AG08395 (cell line): Measurements from ENCODE around the gene ALPK1.
"Not testable (repeated sequence)": the region's sequence is repeated elsewhere in the genome, so short reads cannot be mapped to it uniquely, and the experiment has no call there.

ENCODE experiments used
- DNase-seq: peaks from one replicate; pipeline ENCODE4 v3.0.0; 2012; ENCODE audit warnings: mixed read lengths, low spot score

The ALPK1 gene

DNA sequence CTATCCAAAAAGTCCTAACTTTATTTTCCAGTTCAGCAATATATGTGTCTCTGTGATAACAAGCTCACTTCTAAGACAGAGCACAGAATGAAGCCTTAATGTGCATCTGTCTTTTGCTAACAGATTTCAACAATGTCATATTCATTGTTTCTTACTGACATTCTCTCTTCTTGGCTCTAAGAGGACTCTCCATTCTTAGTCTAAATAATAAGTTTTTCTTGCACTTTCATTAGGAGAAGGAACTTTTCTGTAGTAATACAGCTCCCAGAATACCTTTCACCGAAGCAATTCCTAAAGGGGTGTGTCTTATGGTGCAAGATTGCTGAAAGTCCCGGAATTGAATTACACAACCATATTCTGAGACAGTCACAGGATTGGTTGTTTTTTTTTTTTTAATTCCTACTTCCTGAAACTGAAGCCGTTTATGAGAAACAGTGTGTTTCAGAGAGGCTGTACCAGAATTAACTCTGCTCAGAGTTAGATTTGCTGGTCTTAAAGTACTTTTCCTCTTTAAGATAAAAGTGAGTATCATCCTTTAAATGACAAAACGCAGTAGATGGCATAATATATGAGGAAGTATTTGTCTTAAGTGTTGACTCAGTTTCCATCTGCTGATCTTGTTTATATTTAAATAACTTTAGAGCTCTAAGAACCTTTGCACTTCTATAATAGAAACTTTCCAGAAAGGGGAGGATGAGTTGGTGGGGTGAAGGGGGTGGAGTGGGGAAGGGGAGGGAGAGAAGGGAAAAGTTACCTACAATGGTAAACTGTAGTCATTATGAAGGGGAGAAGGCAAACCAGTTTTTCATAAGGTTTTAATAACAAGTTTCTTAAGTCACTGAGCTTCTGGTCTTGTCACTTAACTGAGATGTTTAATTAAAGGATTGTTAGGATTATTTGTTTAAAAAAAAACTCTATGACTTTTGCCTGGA is at the start of gene ALPK1:
Gene ALPK1, plus strand, starts transcription at position 421 of the 932 bp plus-strand sequence.
- peak; percentile 92 for DNase-seq

DNA sequence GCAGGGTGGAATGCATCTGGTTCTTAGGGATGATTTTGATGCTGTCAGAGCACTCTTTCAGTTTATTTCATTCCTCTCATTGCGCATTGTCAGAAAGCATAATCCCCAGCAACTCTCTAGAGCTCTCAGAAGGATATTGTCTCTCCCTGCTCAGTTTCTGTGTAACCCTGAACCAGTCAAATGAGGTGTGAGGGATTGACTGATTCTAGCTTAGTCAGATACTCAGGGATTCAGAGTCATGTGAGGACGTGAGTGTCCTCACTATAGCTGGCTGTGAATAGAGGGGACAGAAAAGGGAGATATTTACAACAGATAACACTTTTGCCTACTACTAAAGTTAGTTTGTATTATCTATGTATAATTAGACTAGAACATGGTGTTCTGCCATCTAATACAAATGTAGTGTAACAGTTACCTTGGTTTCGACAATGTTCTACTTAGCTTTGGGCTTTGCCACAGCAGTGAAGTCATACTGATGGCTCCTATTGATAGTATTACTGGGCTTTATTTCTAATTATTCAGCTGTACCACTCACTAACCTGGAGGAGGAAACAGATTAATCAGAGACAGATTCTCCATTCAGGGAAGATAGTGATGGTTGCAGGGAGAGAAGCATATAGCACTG is 46.0 kb upstream of the ALPK1 start:
- no peak for DNase-seq

DNA sequence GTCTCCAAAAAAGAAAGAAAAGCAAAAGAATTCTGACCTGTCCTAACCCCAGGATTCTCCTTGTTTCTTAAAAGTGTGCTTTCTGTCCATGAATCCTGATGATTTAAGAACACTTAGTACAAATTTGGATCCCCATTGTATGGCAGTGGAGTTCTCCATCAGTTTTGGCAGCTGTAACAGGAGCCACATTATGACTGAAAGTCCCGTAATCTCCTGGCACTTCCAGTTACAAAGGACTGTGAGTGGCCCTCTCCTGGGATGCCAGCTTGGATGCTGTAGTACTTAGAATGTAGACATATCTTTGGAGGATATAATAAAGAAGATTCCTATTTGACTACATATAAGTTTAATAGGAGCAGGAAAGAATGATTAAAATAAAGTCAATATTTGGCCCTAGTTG is 44.9 kb upstream of the ALPK1 start:
- DNase-seq, result no peak

DNA sequence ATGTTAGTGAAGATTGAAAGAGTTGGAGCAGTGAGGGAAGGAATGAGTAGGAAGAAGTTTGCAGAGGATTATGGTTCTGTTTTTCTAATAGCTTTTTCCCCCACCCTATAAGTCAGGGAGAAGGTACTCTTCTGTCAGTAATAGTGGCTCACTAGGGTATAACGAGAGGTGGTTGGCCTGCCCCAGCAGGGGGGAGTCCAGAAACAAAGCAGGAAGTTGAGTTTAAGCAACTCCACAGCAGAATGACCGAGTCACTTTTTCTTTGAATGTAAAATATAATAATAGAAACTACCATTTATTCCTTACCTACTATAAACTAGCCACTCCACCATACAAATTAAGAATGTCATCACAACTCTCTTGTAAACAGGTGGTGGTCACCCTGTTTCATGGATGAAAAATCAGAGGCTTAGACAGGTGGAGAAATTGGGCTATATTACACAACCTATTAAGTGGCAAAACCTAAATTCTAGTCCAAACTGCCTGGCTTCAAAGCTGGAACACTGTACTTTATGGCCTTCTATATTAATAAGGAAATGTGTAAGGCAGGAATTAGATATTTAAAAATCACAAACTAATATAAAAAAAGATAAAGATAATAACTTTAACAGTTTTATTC is 43.7 kb upstream of the ALPK1 start:
- DNase-seq, result no peak

DNA sequence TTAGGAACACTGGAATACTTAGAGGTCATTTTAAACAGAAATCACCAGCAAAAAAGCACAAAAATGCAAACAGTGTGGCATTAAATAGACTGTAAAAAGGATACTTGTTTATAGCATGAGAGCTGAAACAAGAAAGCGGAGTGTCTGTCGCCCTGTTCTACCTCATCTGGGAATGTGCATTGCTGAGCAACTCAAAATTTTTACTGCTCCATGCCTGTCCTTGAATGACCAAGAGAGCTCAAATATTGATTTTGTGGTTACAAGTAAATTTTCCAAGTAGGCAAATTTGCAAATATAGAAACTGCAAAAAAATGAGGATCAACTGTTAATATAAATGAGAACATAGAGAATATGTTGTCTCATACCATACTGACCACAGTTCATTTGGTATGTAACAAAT is 40.1 kb upstream of the ALPK1 start:
- DNase-seq, result no peak

DNA sequence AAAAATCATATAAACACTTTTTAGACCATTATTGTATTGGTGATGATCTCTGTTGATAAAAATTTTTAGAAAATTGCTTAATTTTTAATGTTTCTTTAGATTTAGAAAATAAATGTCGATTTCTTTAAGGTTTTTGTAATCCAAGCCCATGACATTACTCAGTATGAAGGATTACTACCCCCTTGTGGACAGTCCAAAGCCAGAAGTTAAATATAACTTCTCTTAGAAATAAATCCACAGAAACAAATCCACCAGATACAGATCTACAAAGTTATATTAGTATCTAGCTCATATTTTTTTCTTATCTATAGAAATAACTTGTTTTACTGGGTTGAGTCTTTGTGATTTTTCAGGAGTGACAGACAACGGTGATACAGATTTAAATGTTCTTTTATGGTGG is 30.3 kb upstream of the ALPK1 start:
- DNase-seq, result peak; percentile 34

DNA sequence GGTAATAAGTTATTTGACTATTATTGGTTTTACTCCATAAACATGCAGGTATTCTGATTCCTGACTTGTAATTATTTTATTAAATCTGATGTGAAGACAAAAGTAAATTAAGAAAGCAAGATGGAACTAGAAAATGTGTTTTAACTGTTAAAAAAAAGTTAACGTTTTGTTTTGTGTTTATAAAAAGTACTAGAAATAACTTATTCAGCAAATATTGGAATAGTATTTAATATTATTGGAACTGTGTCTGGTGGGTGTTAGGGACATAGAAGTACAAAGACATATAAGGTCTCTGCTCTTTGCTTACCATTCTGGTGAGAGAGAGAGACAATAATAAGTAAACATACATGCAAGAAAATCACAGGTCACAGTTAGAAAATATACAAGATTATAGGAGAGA is 27.1 kb upstream of the ALPK1 start:
- no peak for DNase-seq

DNA sequence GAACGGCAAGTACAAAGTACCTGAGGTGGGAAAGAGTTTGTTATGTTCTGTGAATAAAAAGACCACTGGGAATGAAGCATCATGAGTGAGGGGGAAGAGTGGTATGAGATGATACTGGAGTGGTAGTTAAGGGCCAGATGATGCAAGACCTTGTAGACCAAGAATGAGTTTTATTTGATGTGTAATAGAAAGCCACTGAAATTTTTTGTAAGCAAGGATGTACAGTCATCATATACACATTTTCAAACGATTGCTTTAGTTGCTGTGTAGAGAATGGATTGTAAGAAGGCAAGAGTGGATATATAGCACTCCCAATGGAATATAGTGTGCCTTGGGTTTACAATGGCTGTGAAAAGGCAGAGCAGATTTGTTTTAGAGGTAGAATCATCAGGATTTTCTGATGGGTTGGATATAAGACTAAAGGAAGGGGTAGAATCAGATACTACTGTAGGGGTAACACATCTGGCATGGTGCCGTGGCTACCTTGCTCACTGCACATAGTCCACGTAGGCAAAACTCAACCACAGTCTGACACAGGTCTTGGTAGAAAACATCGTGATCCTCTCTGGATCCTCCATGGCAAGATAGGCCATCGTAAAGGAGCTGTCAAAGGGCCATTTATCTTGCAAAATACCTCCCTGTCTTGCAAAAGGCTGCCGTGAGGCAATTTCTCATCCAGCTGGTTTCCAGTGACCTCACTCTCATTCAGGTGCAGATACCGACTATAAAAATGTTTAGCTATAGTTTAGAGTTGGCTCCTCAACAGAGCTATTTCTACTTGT is 26.3 kb upstream of the ALPK1 start:
- peak; percentile 47 for DNase-seq

DNA sequence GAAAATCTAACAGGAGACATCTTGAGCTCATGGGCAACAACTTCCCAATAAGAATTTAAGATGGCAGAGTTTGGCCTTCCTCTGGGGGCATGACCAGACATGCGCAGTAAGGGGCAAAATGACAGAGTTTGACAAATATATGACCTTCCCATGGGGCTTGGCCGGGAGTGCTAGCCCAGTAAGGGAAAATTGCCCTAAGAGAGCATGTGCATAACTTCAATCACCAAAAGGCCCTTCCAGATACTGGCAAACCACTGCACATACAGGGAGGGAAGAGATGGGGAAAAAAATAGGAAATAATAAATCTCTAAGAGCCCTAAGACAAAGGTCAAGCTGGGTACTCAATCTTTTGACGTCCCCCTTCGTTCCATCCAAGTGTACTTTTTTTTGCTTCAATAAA is 24.9 kb upstream of the ALPK1 start:
- no peak for DNase-seq

DNA sequence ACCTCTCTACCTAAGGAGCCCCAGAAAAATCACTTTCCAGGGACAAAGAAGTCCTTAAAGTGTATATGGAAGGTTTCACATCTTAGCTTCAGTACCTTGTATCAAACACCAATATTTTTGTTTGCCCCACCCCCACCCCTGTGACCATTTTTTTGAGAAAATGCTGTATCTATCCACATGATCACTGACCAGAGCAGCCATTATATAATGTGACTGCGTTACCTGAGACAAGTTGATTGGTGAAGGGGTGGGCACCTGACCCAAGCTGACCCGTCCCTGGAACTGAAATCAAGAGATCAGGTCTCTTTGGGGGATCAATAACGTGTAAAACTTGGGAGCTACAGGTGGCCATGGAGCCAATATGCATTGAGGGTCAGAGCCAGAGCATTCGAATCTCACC is 22.2 kb upstream of the ALPK1 start:
- DNase-seq, result no peak

DNA sequence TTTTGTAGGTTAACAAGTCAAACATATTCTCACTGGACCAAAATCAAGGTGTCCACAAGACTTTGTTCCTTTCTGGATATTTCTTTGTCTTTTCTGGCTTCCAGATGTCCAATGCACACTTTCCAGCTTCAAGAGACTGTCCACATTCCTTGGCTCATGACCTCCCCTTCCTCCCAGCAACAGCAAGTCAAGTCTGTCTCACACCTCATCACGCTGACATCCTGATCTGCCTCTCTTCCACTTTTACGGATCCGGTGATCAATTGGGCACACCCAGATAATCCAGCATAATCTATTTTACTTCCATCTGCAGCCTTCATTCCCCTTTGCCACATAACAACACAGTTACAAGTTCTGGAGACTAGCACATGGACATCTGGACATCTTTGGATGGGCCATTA is 21.1 kb upstream of the ALPK1 start:
- DNase-seq, result no peak

DNA sequence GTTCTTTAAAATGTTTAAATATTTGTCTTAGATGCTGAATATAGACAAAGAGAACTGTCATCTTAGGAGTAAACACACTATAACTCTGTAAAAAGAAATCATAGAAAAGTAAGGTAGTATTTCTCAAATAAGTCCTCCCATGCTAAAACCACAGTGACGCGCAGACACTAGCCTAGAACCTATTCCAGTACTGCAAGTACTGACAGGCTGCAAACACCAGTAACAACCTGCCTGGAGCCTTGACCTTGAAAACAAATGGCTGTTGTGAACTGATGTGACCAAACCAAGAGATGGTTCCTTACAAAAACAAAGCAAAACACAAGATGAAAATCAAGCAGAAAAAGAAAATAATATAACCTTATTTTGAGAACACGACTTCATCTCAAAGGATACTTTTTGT is 19.9 kb upstream of the ALPK1 start:
- DNase-seq, result no peak

DNA sequence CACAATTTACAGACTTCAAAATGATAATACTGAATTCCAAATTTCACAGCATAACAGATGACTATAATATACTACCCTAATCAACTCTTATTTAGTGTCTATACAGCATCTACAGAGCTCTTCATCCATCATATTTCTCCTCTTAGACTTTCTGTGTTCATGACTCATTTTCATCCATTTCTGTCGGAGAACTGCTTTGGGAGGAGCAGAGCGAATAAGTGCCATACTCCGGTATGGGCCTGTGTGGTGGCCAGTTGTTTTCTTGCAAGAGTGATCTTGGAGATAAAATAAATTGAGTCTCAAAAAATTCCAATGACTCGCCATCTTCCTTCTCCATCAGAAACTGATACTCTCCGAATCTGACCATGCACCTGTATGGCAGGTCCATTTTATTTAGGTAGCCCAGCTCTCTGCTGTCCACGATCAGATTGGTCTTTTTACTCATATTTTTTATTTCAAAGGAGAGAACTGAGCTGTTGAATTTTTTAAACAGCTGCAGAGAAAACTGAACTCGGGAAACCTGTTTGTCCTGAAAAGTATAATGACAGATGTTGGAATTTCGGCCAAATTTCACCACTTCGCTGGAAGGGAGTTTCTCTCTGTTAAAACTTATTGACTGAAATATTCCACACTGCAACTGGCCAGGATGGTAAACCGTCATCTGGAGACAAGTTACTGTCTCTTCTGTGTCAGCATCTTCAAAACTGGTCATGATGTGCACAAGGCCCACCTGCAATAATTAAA is 19.3 kb upstream of the ALPK1 start:
- DNase-seq, result no peak

DNA sequence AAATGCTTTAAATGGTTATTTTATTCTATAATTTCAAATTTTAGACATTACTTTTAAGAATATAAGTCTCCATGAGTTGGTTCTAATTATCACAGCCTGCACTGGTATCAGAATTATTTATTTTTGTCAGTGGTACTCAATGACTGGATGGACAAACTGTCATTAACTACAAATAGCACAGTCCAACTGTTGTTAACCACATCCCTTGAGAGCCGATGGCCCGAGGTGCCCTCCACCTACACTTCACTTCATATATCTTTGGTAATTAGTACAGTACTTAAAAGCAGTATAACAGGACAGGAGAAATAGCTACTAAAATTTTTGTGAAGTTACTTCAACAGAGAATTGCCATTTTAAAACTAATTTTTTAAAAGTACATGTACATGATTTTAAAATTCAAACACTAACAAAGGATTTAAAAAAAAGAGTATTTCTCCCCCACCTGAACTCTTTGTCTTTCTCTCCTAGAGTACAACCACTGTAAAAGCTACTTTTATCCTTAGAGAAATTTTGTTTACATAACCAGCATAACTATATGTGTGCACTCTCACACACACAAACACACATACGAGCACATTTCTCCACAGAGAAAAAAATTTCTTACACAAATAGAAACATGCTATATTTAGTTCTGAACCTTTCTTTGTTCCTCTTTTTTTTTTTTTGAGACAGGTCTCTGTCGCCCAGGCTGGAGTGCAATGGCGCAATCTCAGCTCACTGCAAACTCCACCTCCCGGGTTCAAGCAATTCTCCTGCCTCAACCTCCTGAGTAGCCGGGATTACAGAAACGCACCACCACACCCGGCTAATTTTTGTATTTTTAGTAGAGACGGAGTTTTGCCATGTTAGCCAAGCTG is 17.9 kb upstream of the ALPK1 start:
- DNase-seq, result no peak

DNA sequence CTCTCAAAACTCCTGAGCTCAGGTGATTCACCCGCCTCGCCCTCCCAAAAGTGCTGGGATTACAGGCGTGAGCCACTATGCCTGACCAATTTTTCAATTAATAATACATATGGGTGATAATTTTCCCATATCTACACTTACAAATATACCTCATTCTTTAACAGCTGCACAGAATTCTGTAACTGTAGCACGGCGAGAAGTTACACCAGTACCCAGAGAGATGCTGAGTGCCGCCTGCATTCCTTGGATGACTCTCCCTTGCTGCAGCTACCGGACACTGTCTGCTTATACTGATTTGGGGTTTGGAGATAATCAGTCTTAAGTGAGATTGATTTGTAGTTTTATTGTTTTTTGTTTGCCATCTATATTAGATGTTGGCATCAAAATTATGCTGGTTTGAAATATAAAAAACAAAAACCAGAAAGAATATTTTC is 17.3 kb upstream of the ALPK1 start:
- DNase-seq, result no peak

DNA sequence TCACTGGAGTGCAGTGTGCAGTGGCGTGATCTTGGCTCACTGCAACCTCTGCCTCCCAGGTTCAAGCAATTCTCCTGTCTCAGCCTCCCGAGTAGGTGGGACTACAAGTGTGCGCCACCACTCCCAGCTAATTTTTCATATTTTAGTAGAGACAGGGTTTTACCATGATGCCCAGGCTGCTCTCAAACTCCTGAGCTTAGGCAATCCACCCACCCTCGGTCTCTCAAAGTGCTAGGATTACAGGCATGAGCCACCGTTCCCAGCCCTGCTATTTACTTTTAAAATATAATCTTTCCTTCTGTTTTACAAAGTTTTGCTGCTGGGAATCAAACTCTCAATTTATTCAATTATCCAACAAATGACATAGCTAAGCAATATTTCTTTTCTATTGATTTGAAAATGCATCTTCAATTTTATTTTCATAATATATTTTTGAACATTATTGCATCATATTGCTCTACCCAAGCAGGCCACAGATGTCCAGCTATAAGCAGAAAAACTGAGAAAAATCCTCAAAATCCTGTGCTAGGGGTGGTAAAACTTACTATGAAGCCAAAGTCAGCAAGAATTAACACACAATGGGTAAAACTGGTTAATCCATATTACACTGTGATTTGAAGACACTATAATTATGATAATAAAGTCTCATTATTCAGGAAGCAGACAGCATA is 16.6 kb upstream of the ALPK1 start:
- DNase-seq, result no peak

DNA sequence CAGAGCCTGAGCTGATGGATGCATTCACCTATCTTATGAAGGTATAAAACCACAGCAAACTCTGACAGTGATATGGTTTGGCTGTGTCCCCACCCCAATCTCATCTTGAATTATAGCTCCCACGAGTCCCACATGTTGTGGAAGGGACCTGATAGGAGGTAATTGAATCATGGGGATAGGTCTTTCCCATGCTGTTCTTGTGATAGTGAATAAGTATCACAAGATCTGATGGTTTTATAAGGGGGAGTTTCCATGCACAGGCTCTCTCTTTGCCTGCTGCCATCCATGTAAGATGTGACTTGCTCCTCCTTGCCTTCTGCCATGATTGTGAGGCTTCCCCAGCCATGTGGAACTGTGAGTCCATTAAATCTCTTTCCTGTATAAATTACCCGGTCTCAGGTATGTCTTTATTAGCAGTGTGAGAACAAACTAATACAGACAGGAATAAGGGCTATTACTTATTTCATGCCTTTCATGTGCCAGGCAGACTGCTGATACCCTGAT is 15.2 kb upstream of the ALPK1 start:
- not testable (repeated sequence) for DNase-seq

DNA sequence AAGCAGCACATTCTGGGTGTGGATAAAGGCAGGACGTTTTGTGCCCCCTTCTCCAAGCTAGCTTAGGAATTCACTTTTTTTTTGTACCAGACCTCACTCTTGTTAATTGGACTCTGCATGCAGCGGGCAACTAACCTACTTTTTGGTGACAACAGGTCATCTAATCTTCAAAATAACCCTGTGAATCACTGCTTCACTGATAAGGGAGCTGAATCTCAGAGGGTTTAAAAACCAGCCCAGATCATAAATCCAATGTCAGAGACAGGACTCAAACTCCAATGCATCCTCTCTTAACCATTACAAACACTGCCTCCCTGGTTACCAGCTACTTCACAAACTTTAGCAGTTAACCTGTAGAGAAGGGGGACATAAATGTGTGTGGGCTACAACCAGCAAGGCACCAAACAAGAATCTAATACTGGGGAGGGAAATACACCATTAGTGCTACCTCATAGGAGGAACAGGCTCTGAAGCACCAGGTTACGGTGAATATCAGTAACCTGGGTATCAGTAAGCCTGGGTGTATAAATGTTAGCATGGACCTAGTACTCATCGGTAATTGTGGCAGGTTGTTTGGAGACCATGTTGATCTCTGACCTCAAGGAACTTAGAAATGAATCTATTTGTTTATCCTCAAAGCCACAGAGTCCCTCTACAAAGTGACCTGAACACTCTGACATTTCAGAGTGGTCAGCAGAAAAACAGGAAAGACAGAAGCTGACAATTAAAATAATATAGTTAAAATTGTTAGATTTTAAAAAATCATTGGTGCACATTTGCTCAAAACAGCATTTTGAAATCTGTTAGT is 14.1 kb upstream of the ALPK1 start:
- DNase-seq, result no peak

DNA sequence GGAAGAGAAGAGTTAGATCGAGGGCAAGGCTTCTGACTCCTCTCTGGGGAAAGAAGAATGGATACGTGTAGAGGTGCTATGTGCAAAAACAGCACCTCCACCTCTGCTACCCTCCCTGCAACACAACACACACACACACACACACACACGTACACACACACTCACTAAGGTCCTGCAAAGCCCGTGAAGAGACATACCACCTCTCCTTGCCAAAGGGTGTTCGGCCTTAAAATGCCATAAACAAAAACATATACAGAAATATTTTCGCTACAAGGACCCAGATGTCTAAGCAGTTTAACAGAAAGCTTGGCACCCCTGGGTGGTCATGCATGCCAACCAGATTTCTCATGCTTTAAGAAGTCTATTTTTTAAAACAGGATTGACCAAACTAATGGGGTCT is 13.0 kb upstream of the ALPK1 start:
- DNase-seq, result peak; percentile 27
